ENCODE measurements around the gene POLR2B.
A peak's percentile ranks its signal among the peaks of the same experiment; 100 is the strongest.
"Not testable (repeated sequence)": the region's sequence is repeated elsewhere in the genome, so short reads cannot be mapped to it uniquely, and the experiment has no call there.

The POLR2B gene

DNA sequence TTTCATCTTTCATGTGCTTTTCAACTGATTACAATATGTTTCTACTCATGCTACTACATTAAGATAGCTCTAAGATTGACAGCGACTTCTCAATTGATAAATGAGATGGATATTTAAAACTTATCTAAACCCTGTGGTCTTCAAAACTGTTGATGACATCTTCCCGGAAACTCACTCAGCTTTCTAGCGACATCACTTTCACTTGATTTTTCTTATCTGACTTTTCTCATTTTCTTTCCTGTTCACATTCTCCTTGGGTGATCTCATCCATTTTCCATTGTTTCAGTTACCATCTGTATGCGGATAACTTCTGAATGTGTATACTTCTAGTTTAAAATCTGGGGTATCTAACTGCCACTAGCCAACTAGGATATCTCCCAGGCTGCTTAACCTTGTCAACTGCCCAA lies 3.1 kb downstream of the POLR2B start:
- DNase-seq: no peak

DNA sequence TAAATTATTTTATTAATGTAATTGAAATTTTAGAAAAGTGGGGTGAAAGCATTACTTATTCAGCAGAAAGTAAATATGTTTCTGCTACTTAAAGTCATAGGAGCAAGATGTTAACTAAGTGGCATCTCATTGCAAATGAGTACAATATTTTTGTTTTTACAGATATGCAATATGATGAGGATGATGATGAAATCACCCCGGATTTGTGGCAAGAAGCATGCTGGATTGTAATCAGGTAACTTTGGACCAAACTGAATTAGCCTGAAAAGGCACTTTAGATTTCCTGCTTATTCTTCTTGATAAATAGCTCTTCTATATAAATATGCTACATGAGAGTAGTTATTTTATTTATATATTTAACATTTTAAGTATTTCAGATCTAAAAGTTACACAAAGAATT lies 7.5 kb downstream of the POLR2B start:
- no peak for DNase-seq

DNA sequence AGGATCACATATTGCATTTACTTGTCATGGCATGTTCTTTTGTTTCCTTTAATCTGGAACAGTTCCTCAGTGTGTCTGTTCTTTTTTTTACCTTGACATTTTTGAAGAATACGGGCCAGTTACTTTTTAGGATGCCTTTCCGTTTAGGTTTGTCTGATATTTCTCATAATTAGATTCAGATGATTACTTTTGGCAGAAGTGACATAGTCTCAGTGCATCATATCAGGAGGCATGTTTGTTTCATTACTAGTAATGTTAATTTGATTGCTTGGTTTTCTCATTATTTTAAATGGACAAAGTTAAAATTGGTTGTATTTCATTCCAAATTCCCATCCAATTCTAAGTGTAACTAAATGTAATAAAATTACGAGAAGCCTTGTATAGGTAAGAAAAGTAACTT lies 8.3 kb downstream of the POLR2B start:
- no peak for DNase-seq

DNA sequence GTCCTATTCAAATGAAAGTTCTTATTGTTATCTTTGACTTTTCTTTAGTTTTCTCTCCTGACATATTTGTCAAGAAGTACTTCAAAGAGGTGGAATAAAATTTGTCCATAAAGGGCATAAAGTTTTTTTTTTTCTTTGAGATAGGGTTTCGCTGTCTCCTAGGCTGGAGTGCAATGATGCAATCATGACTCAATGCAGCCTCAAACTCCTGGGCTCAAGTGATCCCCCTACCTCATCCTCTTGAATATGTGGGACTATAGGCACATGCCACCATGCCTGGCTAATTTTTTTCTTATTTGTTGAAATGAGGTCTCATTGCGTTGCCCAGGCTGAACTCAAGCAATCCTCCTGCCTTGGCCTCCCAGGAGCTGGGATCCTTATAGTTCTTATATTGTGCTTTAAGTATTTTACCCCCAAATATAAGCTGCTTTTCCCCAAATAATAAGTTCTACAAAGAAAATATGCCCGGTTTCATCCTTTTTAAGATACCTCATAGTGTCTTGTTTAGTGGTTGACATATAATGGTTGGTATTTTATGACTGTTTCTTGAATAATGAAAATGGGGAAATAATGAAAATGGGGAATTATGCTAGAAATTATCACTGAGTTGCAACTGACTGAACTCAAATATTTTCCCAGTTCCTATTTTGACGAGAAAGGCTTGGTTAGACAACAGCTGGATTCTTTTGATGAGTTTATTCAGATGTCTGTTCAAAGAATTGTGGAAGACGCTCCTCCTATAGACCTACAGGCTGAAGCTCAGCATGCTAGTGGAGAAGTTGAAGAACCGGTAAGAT lies 11.6 kb downstream of the POLR2B start:
- no peak for DNase-seq

DNA sequence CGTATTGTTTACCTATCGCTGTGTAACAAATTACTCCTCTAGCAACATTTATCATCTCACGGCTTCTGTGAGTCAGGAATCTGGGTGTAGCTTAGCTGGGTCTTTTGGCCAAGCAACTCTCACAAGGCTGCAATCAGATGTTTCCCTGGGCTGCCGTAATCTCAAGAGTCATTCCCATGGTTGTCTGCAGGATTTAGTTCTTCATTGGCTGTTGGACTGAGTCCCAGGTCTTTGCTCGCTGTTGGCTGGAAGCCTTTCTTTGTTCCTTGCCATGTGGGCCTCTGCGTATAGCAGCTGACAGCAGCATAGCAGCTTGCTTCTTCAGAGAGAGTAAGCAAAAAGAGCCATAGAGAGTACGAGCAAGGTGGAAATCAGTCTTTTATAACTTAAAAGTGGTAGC lies 16.8 kb downstream of the POLR2B start:
- DNase-seq: peak; percentile 3

DNA sequence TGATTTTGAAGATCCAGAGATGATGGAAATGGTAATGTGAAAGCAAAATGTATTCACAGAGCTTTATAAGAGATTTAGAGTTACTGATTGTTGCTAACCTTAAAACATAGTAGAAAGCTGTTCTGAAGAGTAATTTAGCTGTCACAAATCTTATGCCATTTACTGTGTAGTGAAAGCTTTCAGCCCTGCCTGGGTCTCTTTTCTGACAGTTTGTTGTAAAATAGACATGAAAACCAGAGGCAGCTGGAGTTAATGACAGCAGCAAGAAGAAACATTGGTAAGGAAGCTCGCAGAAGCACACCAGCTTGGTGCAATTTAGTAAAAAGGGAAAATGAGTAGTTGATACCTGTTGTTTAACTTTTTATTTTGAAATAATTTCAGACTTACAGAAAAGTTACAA lies 21.1 kb downstream of the POLR2B start:
- DNase-seq: no peak

DNA sequence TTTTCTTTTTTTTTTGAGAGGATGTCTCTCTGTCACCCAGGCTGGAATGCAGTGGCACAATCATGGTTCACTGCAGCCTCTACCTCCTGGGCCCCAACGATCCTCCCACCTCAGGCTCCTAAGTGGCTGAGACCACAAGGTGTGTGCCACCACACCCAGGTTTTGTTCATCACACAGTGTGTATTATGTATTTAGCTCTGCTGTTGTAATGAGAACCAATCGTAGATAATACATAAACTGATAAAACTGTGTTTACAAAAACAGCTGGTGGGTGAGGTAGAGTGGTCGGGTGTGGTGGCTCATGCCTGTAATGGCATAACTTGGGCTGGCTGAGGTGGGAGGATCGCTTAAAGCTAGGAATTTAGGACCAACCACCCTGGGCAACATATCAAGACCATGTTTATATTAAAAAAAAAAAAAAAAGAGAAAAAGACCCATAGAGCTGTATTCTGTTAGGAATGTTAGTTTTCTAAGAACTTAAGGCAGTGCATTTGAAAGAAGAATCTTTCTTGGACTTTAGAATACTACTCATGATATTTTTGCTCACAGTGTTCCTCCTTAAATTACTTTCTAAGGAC lies 34.9 kb downstream of the POLR2B start:
- DNase-seq: no peak

DNA sequence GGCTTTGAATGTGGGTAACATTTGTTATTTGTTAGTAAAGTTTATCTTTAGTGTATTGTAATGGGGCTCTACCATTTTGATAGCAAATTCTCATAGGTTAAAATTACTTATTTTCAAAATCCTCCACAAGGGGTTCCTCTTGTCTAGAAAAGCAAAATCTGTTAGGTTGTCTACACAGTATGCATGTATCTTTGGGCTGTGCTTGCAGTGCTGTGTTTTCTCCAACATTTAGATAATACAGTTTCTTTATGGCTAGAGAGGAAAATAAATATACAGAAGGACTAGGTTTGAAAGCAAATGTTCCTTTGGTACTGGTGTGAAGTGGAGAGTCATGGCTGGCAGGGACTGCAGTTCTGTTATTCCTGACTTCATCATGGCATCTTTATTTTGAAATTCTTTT lies 40.3 kb downstream of the POLR2B start:
- DNase-seq: no peak

DNA sequence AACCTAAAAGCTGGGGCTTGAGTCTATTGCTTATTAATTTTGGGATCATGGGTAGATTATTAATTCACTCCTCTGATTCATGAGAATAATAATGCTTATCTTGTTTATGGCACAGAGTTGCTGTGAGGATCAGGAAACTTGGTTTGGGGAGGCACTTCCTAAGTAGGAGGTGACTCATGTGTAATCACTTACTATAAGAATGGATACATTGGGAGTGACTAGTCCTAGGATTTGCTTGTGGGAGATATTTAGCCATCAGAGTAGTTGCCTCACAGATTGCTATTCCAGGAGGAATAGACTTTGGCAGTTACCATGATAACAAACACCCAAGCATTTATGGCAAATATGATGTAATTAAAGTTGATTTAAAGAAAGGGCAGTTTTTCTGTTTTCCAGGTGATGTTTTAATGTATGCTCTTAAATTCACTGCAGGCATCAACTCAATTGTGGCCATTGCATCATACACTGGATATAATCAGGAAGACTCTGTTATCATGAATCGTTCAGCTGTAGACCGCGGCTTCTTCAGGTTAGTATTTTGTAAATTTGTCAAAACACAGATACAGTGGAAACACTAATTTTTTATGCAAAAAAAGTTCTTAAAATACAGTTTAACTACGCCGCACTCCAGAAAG lies 41.9 kb downstream of the POLR2B start:
- DNase-seq: no peak

DNA sequence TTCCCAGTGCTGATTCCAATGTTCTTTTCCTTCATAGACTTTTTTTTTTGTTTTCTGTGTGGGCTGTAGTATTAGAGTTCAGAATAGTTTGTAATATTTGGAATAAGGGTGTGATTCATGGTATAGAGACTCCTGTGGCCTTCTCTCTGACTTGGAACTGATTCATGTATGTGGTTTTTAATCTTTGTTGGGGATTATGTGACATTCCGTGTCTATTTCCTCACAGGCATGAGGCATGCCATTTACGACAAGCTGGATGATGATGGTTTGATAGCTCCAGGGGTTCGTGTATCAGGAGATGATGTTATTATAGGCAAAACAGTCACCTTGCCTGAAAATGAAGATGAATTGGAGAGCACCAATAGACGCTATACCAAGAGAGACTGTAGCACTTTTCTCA lies 44.4 kb downstream of the POLR2B start:
- no peak for DNase-seq

DNA sequence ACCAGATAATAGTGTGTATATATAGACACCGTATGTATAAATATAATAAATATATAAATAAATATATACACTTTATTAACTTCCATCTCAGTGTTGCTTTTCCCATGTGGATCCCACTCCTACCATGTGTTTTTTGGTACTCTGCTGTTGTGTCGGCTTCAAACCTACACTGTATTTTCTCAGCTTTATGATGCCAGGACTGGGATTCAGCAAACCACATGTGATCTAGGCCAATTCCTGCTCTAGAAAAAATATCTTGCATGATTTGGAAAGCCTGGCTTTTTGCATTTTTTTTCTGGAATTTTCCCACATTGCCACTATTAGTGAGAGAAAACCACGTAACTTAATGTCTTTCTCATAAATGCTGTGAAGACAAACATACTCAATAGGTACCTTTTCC lies 55.8 kb downstream of the POLR2B start:
- no peak for DNase-seq

DNA sequence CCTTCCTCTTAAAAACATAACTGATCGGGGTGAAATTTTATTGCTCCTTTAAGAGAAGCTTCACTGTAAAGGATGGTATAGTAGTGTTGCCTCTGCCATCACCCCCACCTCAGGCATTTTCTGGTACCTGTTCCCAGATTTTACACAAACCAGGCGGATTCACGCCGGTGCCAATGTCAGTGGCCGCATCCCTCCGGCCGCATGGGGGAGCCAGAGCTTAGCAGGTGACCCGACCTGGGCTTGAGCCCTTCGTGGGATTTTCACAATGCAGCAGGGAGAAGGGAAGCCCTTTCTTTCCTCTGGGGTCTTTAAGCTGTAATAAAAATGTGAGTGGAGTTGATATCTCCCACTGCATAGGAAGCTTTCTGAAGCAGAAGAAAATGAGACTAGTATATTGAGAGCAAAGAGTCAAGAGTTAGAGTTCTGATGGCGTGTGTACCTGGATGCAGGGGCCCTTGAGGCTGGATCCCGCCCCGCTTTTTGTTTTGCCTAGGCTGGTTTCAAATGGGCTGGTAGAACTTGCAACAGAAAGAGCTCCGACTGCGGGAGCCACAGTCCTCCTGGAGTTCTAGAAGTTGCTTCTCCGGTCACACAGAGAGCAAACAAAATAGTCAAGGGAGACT lies 59.4 kb downstream of the POLR2B start:
- DNase-seq: peak; percentile 51

DNA sequence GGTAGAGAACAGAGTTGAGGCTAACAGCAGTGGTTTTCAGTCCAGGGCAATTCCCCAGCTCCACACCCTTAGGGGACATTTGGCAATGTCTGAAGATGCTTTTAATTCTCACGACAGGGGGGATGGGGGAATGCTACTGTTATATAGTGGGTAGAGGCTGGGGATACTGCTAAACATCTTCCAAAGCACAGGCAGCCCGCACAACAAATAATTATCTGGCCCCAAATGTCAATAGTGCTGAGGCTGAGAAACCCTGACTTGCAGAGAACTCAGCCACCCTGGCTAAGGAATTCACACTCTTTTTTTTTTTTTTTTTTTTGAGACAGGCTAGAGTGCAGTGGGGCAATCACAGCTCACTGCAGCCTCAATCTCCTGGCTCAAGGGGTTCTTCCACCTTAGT lies 60.6 kb downstream of the POLR2B start:
- no peak for DNase-seq

DNA sequence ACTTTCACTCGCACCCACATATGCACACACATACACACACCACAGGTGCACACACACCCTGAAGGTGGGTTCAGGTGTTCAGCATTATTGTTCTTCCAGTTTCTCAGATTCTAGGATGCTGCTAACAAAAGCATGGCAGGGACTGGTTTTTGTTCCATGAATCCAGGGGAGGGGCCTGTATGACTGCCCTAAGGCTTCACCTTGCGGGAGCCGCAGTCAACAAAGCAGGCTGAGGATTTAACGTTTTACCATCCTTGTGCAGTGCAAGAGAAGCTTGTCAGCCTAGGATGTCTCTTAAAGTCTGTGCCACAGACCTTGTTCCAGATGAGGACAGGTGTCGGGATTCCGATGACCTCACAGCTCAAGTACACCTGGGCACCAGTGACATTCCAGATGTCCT lies 61.8 kb downstream of the POLR2B start:
- DNase-seq: no peak

DNA sequence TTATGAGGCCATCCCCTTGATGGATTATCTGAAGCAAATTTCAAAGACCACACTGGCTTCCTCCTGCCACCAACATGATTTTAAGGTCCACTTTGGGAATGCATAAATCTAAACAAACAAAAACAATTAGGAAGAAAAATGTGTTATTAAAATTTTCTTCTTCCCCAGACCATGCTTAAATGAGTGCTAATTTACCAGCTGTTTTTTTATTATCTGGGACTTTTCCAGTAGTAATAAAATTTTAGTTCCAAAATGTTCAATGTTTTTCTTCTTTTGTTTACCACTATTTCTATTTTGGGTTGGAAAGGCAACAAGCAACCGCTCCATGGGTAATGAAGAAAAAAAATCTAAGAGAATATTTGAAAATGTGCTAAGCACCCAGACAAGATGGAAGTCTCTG lies 62.3 kb downstream of the POLR2B start:
- DNase-seq: no peak

DNA sequence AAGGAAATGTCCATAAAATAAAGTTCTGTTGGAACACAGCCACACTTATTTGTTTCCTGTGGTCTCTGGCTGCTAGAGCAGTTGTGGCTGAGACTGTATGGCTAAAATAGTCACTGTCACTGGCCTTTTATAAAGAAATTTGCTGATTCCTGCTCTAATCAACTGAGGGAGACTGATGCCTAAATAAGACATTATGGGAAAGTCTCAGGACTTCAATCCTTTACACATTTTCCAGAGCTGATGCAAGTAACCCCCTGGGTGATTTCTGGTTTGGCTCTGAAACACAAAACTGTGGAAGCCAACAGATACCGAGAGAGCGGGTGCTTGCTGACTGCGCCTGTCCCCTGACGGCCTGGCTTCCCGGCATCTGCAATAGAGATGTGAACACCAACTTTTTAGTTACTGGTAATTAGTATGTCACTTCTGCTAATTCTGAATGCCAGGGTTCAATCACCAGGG lies 64.0 kb downstream of the POLR2B start:
- peak; percentile 29 for DNase-seq

DNA sequence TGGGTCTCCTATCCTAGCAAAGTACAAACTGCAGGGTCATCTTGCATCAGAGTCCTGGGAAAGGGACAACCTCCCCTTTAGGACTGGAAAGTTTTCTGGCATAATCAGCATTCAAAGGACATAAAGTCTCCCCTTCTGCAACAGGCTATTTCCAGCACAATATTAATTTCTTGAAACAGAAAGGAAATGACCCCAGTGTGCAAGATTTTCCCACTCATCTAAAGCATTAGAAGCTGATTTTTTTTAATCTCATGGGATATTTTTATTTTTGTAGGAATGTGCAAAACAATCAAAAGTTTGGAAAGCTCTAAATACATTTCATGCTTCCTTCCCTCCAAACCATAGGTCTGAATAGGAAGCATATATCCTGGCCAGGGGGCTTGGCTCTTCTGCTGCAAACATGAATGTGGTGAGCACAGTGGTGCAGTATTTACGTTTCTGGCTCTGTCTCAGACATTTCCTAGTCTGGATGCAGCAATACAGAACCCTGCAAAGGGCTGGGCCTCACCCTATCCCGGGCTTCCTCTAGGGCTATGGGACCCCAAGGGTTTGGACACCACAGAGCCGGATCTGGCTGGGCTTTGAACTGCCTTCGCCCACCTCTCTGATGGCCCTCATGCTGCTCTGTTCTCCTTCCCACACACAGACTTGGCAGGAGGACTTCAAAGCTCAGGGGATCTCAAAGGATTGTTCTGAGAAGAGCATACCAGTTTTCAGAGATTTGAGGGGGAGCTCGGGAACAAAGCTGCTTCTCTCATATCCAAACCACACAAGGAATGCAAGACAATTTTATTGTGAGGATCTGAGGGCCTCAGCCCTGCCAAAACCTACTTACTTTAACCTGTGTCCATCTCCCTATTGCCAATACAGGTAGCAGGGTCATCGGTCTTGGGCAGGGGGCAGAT lies 64.9 kb downstream of the POLR2B start:
- peak; percentile 32 for DNase-seq

DNA sequence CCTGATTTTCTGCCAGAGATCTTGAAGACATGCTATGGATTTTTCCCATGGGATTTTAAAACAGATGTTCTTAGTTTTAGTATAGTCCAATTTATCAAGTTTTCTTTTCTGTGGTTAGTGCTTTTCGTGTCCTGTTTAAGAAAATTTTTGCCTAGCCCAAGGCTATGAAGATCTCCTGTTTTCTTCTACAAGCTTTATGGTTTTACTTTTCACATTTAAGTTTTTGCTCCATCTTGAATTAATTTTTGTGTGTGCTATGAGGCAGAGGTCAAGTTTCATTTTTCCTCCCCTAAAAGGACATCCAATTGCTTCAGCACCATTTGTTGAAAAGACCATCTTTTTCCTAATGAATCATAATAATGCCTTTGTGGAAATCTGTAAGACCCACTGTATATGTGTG lies 65.6 kb downstream of the POLR2B start:
- no peak for DNase-seq

DNA sequence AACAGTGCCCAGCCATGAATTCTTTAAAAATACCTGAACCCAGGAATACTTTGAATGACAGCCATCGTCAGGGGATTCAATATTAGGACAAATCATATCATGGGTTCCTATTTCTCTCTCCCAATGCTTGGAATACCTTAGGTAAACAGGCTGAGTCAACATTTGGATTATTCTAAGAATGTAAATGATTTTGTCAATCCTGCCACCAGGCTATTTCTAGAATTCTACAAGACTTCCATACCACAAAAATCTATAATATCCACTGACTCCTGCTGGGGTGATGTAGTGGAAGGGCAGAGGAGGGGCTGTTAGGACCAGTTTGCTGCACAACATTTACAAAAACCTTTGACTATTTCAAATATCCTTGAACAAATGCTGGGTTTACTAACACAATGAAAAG lies 66.3 kb downstream of the POLR2B start:
- DNase-seq: no peak

DNA sequence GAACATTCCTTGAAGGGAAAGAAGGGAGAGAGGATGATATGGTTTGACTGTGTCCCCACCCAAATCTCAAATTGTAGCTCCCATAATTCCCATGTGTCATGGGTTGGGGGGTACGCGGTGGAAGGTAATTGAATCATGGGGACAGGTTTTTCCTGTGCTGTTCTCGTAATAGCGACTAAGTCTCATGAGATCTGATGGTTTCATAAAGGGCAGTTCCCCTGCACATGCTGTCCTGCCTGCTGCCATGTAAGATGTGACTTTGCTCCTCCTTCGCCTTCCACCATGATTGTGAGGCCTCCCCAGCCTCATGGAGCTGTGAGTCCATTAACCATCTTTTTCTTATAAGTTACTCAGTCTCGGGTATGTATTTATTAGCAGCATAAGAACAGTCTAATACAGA lies 68.3 kb downstream of the POLR2B start:
- not testable (repeated sequence) for DNase-seq

DNA sequence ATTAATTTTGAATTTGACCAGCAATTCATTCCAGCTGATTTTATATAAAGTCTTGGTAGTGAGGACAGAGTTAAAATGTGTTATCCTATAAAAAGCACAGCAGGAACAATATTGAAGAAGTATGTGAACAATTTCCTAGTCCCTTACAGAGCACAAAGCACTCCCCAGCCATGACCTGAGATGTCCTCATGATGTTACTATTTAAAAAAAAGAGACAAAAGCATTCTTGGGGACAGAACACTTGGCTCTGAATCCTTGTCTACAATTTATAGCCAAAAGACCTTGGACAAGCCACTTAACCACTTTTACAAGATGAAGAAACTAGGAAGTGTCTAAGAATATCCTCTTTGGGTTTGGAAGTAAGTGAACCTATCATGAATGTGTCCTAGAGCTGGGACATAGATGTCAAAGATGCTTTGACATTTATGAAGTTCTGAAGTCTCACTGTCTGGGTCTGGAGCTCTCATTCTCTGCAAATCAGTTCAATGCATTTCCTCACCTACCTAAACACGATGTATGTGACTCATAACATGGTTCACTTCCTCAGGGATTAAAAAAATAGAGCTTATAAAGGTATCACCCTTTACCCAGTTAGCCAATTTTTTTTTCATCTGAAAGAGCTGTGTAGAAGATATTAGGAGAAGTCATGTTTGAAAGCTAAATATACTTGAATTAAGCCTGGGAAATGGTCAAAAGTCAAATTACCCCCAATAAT lies 70.1 kb downstream of the POLR2B start:
- no peak for DNase-seq

DNA sequence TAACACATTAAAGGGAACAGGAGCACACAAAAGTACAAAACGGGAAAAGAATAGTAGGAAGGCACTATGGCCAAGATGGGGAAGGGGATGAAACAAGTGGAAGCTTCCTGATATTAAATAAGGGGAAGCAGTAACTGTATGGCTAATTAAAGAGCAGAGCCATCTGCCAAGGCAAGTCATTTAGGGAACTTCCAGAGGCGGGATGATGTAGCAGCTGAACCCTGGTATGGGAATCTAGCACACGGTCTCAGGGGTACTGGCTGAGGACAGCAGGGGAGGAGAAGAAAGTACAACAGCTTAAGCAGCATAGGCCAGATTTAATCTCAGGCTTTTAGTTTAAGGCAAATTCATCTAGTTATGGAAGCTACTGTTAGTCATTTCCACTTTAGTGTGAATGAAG lies 72.4 kb downstream of the POLR2B start:
- no peak for DNase-seq

Measured in right kidney (tissue), 1 donor.